Tibial artery (tissue), 4 donors: Measurements from ENCODE around the gene PDLIM7.

Experiments
- DNase-seq, 2 donors: peaks; one replicate each; pipeline ENCODE4 v3.0.0-alpha.2; 2019
- H3K27ac ChIP-seq, 2 donors: fragments of 200-600 bp; sonication (generic) in 1 of 2; 1 replicate in 1 of 2; 2 replicates in 1 of 2; pipeline ENCODE4 v1.5.1; 2018 to 2019; ENCODE audit warnings: mild to moderate bottlenecking in 1 of 2
- H3K27me3 ChIP-seq, 2 donors: fragments of 200-600 bp; sonication (generic) in 1 of 2; one replicate each; pipeline versions ENCODE4 v1.5.1 to v1.6.0; 2016 to 2019
- H3K36me3 ChIP-seq, 3 donors: fragments of 200-600 bp; sonication (generic) in 2 of 3; one replicate each; pipeline ENCODE4 v1.5.1; 2016 to 2019; ENCODE audit warnings: mild to moderate bottlenecking in 2 of 3
- H3K4me1 ChIP-seq, 4 donors: fragments of 200-600 bp; sonication (generic) in 2 of 4; 1 replicate in 3 of 4; 2 replicates in 1 of 4; pipeline ENCODE4 v1.5.1; 2016 to 2019
- H3K4me3 ChIP-seq, 2 donors: fragments of 200-600 bp; sonication (generic) in 1 of 2; 1 replicate in 1 of 2; 2 replicates in 1 of 2; pipeline ENCODE4 v1.5.1; 2018 to 2019; ENCODE audit warnings: mild to moderate bottlenecking in 2 of 2
- H3K9me3 ChIP-seq, 3 donors: fragments of 200-600 bp; sonication (generic) in 1 of 3; one replicate each; pipeline ENCODE4 v1.5.1; 2016 to 2019
- intact Hi-C: fragments of 100-400 bp; cut with DNase I; formaldehyde crosslinking; loops from one replicate; pipeline ENCODE4 v1.15.0; 2023; ENCODE audit warnings: low total_unique reads
- TF ChIP-seq, protein P1 (sequence below), 2 experiments: fragments of 200-600 bp in 1 of 2; fragments of 450-650 bp in 1 of 2; IDR thresholded peaks; one replicate each; pipeline ENCODE4 v1.5.1; 2017 to 2019; ENCODE audit warnings: antibody characterized with exemption in 2 of 2, mild to moderate bottlenecking in 1 of 2, moderate library complexity in 1 of 2

The PDLIM7 gene

DNA sequence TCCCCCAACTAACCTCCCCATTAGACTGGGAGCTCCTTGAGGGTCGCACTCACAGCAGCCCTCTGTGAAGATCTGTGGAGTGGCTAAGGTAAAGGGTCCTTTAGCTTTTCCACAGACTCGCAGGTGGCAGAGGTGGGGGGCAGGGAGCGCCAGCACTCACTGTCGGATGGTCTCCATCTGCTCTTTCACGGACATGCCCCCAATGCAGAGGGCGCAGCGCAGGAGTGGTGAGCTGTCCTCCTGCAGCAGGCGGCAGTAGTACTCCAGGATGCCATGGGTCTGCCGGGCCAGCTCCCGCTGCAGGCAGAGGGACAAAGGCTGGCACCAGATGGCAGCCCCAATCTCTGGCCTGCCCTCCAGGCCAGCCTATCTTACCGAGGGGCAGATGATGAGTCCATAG lies 17.1 kb upstream of the PDLIM7 start:
- H3K36me3 ChIP-seq = peaks cover 36 to 64% (median 53%) of the 10 kb centered on the region in 3 donors
- peaks cover 0 to 19% (median 15%) of the 10 kb centered on the region in 4 donors for H3K4me1 ChIP-seq
- TF ChIP-seq, protein P1, sequence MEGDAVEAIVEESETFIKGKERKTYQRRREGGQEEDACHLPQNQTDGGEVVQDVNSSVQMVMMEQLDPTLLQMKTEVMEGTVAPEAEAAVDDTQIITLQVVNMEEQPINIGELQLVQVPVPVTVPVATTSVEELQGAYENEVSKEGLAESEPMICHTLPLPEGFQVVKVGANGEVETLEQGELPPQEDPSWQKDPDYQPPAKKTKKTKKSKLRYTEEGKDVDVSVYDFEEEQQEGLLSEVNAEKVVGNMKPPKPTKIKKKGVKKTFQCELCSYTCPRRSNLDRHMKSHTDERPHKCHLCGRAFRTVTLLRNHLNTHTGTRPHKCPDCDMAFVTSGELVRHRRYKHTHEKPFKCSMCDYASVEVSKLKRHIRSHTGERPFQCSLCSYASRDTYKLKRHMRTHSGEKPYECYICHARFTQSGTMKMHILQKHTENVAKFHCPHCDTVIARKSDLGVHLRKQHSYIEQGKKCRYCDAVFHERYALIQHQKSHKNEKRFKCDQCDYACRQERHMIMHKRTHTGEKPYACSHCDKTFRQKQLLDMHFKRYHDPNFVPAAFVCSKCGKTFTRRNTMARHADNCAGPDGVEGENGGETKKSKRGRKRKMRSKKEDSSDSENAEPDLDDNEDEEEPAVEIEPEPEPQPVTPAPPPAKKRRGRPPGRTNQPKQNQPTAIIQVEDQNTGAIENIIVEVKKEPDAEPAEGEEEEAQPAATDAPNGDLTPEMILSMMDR (IDR thresholded peaks at IDR 0.05) = no peak
- no peak overlapping the region for H3K4me3 ChIP-seq
- H3K27me3 ChIP-seq = no peaks in the 10 kb centered on the region
- no peak for DNase-seq
- no peaks in the 10 kb centered on the region for H3K9me3 ChIP-seq
- no peak overlapping the region for H3K27ac ChIP-seq
- intact Hi-C loops = no loop called here

DNA sequence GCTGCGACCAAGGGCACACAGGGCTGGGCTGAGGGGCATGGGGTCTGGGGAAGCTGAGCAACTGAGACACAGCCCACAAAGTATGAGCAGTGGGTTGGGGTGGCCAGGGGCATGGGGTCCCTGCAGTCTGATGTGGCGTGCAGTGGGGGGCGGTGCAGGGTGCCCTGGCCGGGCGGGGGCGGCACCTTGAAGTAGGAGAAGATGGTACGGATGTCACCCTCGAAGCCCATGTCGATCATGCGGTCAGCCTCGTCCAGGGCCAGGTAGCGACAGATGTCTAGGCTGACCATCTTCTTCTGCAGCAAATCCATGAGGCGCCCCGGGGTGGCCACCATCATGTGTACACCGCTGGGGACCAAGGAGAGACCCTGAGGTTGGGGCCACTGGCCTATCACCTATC lies 16.1 kb upstream of the PDLIM7 start:
- H3K4me3 ChIP-seq = no peak overlapping the region
- TF ChIP-seq, protein P1 (IDR thresholded peaks at IDR 0.05) = no peak
- intact Hi-C loops = no loop called here
- H3K4me1 ChIP-seq = peaks cover 0 to 19% (median 15%) of the 10 kb centered on the region in 4 donors
- H3K27ac ChIP-seq = no peak overlapping the region
- no peaks in the 10 kb centered on the region for H3K9me3 ChIP-seq
- no peak for DNase-seq
- H3K27me3 ChIP-seq = no peaks in the 10 kb centered on the region
- peaks cover 36 to 65% (median 51%) of the 10 kb centered on the region in 3 donors for H3K36me3 ChIP-seq

DNA sequence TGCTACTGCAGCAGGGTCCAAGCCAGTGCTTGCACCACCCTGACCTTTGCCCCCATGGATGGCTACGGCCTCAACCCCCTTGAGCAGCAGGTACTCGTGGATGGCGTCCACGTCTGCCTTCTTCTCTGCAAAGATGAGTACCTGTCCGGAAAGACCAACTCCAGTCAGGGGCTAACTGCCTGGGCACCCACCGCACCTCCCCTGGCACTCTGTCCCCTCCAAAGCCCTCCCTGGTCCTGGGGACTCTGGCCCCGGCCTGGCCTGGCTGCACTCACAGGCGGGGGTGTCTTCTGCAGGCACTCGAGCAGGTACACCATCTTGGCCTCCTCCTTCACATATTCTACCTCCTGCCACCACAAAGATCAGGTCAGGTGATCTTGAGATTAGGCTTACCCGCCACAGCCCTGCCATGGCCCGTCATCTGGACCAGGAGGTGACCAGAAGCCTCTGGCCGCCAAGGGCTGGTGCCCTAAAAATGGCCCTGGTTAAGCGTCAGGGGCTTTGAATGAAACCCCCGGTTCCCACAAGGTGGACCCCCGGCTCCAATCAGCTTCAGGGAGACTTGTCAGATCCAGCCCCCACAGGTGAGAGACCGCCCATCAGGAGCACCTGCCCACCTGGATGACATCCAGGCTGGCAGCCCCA lies 15.5 kb upstream of the PDLIM7 start:
- Histone ChIP-seq H3K4me1 (peaks cover 0 to 19% (median 15%) of the 10 kb centered on the region in 4 donors), H3K27ac (no peak overlapping the region), H3K27me3 (no peaks in the 10 kb centered on the region), H3K9me3 (no peaks in the 10 kb centered on the region), H3K4me3 (no peak overlapping the region), H3K36me3 (peaks cover 36 to 67% (median 51%) of the 10 kb centered on the region in 3 donors)
- TF ChIP-seq, protein P1 (IDR thresholded peaks at IDR 0.05) = no peak
- intact Hi-C loops = no loop called here
- DNase-seq = no peak

DNA sequence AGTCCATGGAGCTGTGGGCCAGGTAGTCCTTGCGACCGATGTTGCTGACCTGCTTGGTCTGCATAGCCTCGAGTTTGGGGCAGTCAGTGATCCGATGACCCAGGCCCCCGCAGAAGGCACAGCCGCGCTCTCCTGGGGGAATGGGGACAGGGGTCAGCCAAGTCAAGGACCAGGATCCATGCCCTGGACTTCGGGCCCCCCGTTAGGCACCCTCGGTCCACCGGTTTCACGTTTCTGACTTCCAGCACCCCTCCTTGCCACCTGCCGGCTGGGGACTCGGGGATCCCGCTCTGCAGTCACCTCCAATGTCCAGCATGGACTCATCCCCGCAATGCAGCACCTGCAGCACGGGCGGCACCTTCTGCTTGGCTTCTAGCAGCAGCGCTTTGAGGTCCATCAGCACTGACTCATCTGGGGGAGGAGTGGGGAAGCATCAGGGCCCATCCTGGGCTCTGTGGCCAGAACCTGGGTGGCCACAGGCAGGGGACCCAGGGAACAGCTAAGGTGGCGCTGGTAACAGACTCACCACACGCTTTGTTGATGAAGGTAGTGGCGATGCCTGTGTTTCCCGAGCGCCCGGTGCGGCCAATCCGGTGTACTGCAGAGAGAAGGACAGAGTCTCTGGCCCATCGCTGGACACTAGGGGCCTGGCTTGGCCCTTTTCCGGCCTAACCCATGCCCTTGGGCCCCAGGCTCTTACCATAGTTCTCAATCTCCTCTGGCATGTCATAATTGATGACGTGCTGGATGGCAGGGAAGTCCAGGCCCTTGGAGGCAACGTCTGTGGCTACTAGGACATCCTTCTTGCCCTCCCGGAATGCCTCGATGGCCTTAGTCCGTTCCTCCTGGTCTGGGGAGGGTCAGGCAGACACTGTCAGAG lies 14.6 kb upstream of the PDLIM7 start:
- Histone ChIP-seq H3K36me3 (peaks cover 36 to 67% (median 51%) of the 10 kb centered on the region in 3 donors), H3K27me3 (no peaks in the 10 kb centered on the region), H3K4me1 (peaks cover 0 to 19% (median 11%) of the 10 kb centered on the region in 4 donors), H3K4me3 (no peak overlapping the region), H3K9me3 (no peaks in the 10 kb centered on the region), H3K27ac (no peak overlapping the region)
- intact Hi-C loops = no loop called here
- no peak for DNase-seq
- TF ChIP-seq, protein P1 (IDR thresholded peaks at IDR 0.05) = no peak

DNA sequence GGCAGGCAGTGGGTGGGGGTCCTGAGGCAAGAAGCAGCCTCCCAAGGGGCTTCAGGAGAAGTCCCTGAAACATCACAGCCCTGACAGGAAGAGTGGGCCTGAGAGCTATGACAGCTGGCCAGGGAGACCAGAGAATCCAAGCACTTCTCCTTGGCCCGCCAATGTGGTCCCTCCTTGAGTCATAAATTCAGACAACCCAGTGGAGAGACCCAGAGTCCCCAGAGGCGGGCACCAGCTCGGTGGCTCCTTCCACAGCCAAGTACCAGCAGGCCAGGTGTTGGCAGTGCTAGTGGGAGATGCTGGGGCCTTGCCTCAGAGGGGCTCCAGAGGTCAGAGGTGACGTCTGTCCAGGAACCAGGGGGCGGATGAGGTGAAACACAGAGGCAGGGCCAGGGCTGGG lies 13.8 kb upstream of the PDLIM7 start:
- intact Hi-C loops = no loop called here
- peaks cover 36 to 67% (median 51%) of the 10 kb centered on the region in 3 donors for H3K36me3 ChIP-seq

More for the DNA sequence above, 13.8 kb upstream of the PDLIM7 start:
- Histone ChIP-seq H3K27ac (no peak overlapping the region), H3K9me3 (no peaks in the 10 kb centered on the region), H3K27me3 (no peaks in the 10 kb centered on the region), H3K4me3 (no peak overlapping the region), H3K4me1 (peaks cover 0 to 17% (median 10%) of the 10 kb centered on the region in 4 donors)
- TF ChIP-seq, protein P1 (IDR thresholded peaks at IDR 0.05) = no peak
- no peak for DNase-seq
